GM18519 (cell line): ENCODE measurements around the gene PLCB3.
A peak's percentile ranks its signal among the peaks of the same experiment; 100 is the strongest.

ENCODE experiments used
- ATAC-seq: cut with Tn5 transposase; IDR thresholded peaks from one replicate; pipeline ENCODE4 v1.9.1; 2021; ENCODE audit warnings: mild to moderate bottlenecking, moderate library complexity; ENCODE audit not compliant: unreplicated experiment, low FRiP score

Gene PLCB3

DNA sequence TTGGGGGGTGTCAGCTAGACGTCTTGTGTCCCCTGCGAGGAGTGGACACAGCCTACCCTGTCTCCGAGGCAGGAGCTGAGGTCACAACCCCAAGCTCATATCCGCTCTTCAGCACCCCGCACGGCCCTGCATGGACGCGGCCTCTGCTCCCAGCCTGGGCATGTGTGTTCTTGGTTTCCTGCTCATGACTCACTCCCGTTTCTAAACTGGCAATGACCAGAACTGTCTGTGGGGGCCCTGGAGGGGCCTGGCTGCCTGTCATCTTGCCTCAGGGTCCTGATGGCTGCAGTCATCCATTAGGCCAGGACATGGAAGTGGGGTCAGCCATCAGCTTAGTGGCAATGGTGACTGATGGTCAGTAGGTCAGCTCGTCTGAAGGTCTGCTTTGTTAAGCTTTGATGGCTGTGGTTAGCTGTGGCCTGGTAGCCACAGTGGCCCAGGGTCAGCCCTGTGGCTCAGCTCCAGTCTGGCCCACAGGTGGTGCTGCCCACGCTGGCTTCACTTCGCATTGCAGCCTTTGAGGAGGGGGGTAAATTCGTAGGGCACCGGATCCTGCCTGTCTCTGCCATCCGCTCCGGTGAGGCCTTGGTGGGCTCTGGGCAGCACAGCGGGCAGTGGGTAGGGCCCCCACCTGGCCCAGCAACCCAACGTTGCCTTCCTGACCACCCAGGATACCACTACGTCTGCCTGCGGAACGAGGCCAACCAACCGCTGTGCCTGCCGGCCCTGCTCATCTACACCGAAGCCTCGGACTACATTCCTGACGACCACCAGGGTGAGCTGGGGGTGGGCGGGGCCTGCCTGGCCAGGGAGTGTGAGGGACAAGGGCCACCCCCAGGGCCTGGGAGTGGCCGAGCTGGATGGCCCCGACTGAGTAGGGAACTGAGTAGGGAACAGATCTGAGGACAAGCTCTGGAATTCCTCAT lies 12.0 kb downstream of the PLCB3 start:
- ATAC-seq = no peak

DNA sequence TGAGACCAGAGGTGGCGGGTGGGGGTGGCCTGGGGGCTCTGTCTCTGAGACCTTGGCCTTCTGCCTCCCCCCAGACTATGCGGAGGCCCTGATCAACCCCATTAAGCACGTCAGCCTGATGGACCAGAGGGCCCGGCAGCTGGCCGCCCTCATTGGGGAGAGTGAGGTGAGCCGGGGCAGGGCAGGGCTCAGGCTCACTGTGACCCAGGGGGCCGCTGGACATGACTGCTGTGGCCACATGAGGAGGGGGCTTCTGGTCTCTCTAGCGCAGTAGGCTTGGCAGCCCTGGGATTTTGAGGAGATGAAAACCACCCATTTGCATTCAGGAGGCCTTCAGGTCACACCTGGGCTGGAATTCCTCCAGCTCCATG lies 12.6 kb downstream of the PLCB3 start:
- no peak for ATAC-seq

DNA sequence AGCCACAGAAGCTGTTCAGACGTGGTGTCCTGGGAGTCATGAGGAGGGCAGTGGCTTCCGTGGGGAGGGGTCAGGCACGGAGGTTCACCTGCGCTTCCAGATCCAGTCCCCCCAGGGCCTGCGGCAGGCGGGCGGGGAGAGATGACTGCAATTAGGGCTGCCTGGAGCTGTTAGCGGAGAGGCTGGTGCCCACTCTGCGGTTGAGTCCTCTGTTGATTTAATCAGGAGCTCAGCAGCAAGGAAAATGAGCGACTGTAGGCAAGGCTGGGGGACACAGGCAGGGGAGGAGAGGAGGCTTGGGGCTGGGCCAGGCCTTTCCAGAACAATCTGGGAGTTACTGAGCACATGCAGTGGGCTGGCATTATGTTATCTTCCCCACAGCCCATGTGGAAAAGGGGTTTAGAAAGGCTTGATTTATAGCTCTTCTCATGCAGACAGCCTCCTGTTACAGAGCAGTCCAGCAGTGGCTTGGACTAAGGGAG lies 13.1 kb downstream of the PLCB3 start:
- ATAC-seq = no peak

DNA sequence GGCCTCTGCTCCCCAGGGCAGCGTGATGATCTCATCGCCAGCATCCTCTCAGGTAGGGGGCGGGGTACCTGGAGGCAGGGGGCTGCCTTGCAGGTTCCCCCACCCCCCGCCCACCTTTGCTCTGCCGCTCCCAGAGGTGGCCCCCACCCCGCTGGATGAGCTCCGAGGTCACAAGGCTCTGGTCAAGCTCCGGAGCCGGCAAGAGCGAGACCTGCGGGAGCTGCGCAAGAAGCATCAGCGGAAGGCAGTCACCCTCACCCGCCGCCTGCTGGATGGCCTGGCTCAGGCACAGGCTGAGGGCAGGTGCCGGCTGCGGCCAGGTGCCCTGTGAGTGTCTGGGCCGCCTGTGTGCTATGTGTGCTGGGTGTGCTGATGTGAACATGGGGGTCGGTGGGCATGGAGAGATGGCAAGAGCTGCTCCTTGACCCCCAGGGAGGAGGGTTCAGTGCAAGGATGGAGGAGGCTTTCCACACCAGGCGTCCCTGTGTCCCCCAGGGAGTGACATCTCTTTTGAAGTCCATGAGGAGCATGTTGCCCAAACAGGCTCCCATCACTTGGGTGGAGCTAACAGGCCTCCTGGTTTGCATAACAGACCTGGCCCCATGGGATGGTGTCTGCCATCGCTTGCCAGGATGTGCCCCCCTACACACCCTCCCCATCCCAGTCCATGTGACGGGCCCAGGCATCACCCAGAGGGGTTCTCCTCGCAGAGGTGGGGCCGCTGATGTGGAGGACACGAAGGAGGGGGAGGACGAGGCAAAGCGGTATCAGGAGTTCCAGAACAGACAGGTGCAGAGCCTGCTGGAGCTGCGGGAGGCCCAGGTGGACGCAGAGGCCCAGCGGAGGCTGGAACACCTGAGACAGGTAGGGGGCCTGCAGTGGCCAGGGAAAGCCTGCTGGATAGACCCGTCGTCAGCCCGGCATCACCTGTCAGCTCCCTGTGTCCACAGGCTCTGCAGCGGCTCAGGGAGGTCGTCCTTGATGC lies 14.1 kb downstream of the PLCB3 start:
- no peak for ATAC-seq

GRCh38 chr11:64266339-64266738 lies 15.0 kb downstream of the PLCB3 start:
- ATAC-seq = no peak

DNA sequence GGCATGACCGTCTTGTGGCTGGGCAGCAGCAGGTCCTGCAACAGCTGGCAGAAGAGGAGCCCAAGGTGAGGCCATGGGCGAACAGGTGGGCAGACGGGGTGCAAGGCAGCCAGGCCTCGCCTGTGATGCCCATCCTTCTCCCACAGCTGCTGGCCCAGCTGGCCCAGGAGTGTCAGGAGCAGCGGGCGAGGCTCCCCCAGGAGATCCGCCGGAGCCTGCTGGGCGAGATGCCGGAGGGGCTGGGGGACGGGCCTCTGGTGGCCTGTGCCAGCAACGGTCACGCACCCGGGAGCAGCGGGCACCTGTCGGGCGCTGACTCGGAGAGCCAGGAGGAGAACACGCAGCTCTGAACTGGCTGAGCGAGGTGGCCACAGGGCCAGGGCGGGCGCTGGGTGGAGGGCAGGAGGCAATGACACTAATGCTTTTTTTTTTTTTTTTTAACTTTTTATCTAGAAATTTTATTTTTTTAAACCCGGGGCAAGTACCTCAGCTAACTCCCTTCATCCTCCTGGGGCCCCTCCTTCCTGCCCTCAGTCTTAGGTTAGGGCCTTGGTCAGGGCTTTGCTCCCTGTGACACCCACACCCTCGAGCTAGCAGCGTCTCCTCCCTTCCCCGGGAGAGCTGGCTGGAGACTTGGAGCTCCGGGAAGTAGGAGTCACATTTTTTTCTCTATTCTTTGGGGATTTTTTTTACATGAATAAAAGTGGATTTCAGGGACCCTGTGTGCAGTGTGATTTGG lies 16.0 kb downstream of the PLCB3 start:
- ATAC-seq = no peak

- no peak for ATAC-seq
Measured at GRCh38 chr11:64268025-64268892, 16.9 kb downstream of the PLCB3 start.

GRCh38 chr11:64268893-64269539 lies 17.7 kb downstream of the PLCB3 start:
- ATAC-seq = peak; percentile 11

- peak; percentile 44 for ATAC-seq
Measured at GRCh38 chr11:64269540-64270220, 18.4 kb downstream of the PLCB3 start.

GRCh38 chr11:64275031-64275800 lies 23.9 kb downstream of the PLCB3 start:
- ATAC-seq = no peak

- no peak for ATAC-seq
Measured at GRCh38 chr11:64275841-64276240, 24.5 kb downstream of the PLCB3 start.

GRCh38 chr11:64276653-64277431 lies 25.5 kb downstream of the PLCB3 start:
- ATAC-seq = no peak

GRCh38 chr11:64278576-64279190 lies 27.4 kb downstream of the PLCB3 start:
- no peak for ATAC-seq

DNA sequence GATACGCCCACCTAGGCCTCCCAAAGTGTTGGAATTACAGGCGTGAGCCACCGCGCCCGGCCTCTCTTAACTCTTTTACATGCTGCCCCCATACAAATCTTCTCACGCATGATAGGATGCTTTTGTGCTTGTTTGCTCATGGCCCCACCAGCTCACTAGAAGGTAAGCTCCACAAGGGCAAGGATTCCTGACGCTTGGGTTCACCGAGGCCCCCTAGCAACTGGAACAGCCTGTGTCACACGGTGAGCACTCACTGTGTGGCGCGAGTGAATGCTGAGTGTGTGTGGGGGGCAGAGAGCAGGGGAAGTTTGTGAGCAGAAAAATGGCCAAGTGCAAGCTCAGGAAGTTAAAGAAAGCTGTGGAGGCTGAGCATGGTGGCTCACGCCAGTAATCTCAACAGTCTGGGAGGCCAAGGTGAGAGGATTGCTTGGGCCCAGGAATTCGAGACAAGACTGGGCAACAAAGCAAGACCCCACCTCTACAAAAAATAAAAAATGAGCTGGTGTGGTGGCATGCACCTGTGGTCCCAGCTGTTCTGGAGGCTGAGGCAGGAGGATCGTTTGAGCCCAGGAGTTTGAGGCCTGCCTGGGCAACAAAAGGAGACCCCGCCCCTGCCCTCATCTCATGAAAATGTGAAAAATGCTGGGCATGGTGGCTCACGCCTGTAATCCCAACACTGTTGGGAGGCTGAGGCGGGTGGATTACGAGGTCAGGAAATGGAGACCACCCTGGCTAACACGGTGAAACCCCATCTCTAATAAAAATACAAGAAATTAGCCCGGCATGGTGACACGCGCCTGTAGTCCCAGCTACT lies 30.8 kb downstream of the PLCB3 start:
- ATAC-seq = no peak

DNA sequence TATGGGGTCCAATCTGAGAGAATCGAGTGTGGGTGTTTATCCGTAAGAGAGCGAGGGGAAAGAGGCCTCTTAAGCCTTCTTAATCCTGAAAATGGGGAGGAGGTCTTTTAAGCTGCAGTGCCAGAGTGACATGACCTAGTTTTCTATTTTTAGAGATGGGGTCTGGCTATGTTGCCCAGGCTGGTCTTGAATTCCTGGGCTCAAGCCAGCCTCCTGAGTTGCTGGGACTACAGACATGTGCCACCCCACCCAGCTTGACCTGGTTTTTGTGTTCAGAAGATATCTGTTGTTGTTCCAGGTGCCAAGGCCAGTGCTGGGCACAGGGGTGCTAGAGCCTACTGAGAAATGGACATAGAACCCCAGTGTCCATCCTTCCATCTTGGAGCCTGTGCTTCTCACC lies 31.8 kb downstream of the PLCB3 start:
- no peak for ATAC-seq
